ENCODE data around the gene TTI1. TPM values are rescaled to one million over a fixed set of nuclear protein-coding genes. Genes with fewer than 3 reads are reported as not detected.

Gene TTI1
- total and polyA plus RNA-seq, 2 experiments from 2014 or later = 17.8 to 56.4 TPM

- Histone ChIP-seq H3K4me3 (no peak overlapping the region), H4K20me1 (replicated peaks; ENCODE audit: insufficient read depth) (peaks cover 8% of the 10 kb centered on the region), H3K9me2 (ENCODE audit: insufficient read depth) (no peaks in the 10 kb centered on the region), H3K27me3 (ENCODE audit: insufficient read depth) (no peaks in the 10 kb centered on the region), H2AFZ (no peak overlapping the region), H3K4me2 (no peak overlapping the region), H3F3A (replicated peaks; ENCODE audit: low read depth) (no peaks in the 10 kb centered on the region), H3K79me2 (replicated peaks; ENCODE audit: insufficient read depth) (no peaks in the 10 kb centered on the region), H3K27ac (ENCODE audit: low read depth) (no peak overlapping the region), H3K4me1 (ENCODE audit: insufficient read depth) (peaks cover 5% of the 10 kb centered on the region; the same call in 1 of the 2 replicates), H3K36me3 (ENCODE audit: insufficient read depth) (peaks cover 9% of the 10 kb centered on the region)
- TF ChIP-seq ZNF114 (CRISPR knock-in tag; IDR thresholded peaks at IDR 0.05) (no peak), ETS1 (IDR thresholded peaks at IDR 0.05) (no peak), EZH2 (IDR thresholded peaks at IDR 0.05; ENCODE audit: low read depth, unreplicated experiment) (no peak), EZH2phosphoT487 (IDR thresholded peaks at IDR 0.05; ENCODE audit: unreplicated experiment) (no peak), JUNB (IDR thresholded peaks at IDR 0.05; ENCODE audit: unreplicated experiment) (no peak), ZNF462 (CRISPR knock-in tag; IDR thresholded peaks at IDR 0.05) (no peak), CREB1 (CRISPR knock-in tag; IDR thresholded peaks at IDR 0.05; ENCODE audit: low read depth) (no peak), NANOG (IDR thresholded peaks at IDR 0.05; ENCODE audit: borderline replicate concordance) (no peak)
- DNase-seq (ENCODE audit: low spot score) (no peak), ATAC-seq (no peak)
- Mint-ChIP-seq H3K9me3 (no peaks in the 10 kb centered on the region), H3K4me3 (no peak overlapping the region), H3K36me3 (ENCODE audit: low read depth) (peaks cover 40% of the 10 kb centered on the region), H3K4me1 (peaks cover 13% of the 10 kb centered on the region; the same call in 2 of the 3 replicates), H3K27ac (no peak overlapping the region), H3K27me3 (ENCODE audit: insufficient read depth, low read depth, poor library complexity) (peaks cover 3% of the 10 kb centered on the region)
Measured at GRCh38 chr20:37991157-37991866, 41.9 kb downstream of the TTI1 start.
